HL-60 (cell line): ENCODE data around the gene SEZ6.

ENCODE experiments used
- DNase-seq, 2 experiments: peaks; one replicate each; pipeline ENCODE4 v3.0.0-alpha.2; 2010 to 2020; ENCODE audit warnings: low read depth in 1 of 2, low spot score in 1 of 2
- H3K27ac ChIP-seq: fragments of 250-450 bp; sonication (Bioruptor Pico); replicated peaks from 2 replicates; pipeline ENCODE4 v1.5.1; 2020; ENCODE audit warnings: mild to moderate bottlenecking, moderate library complexity
- H3K27me3 ChIP-seq: fragments of 250-450 bp; sonication (Bioruptor Pico); 2 replicates; pipeline ENCODE4 v1.5.1; 2021; ENCODE audit warnings: mild to moderate bottlenecking, moderate library complexity; ENCODE audit not compliant: insufficient read depth, poor library complexity, severe bottlenecking
- H3K4me3 ChIP-seq: replicated peaks from 2 replicates; pipeline ENCODE4 v1.5.1; 2011; ENCODE audit warnings: mild to moderate bottlenecking, control low read depth, low read length; ENCODE audit not compliant: insufficient read depth
- CTCF ChIP-seq: IDR thresholded peaks from one replicate; pipeline ENCODE4 v1.5.1; 2011; ENCODE audit warnings: low read length, control low read depth, inconsistent platforms; ENCODE audit not compliant: insufficient read depth
- GABPA ChIP-seq: IDR thresholded peaks from 2 replicates; pipeline ENCODE4 v1.6.1; 2012; ENCODE audit warnings: low read depth
- POLR2AphosphoS5 ChIP-seq: IDR thresholded peaks from 2 replicates; pipeline ENCODE4 v1.6.1; 2012; ENCODE audit warnings: low read depth
- SPI1 ChIP-seq: IDR thresholded peaks from 2 replicates; pipeline ENCODE4 v1.6.1; 2012; ENCODE audit warnings: low read depth, mild to moderate bottlenecking, borderline replicate concordance
- TF ChIP-seq, protein P1 (sequence below): IDR thresholded peaks from 2 replicates; pipeline ENCODE4 v1.6.1; 2012; ENCODE audit warnings: low read depth; ENCODE audit not compliant: insufficient replicate concordance

The SEZ6 gene

DNA sequence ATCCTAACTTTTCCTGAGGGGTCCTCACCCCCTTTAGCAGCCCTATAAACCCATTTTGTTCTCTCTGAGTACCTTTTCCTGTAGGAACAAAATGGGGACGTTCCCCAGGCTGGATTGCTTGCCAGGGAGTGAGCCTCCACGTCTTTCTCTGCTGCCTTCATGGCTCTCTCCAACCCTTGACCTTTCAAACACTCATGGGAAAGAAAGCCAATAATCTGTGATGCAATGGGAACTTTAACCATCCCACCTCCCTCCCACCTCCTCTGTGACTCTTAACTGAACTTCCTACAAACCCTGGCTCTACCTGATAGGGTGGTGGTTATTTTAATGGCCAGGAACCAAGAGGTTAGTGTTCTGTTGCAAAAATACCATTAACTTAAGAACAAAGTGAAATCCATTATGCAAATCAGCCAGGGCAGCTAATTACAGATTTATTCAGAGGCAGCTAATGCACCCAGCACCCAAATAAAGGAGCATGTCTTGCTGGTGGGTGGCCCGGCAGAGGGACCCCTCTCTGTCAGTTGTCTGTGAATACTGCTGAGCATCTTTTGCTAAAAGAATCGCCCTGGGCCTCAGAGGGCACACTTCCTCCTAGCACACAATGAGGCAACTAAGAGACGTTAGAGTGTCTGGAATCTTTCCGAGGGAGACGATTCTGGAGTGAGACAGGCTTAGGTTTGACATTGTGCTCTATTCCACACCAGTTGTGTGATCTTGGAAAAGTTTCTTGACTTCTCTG lies 40.1 kb upstream of the SEZ6 start:
- no peak for DNase-seq
- TF ChIP-seq SPI1 = 0 out of 2 replicates have a peak, but pooled peaks have one; percentile 3
- TF ChIP-seq, protein P1, sequence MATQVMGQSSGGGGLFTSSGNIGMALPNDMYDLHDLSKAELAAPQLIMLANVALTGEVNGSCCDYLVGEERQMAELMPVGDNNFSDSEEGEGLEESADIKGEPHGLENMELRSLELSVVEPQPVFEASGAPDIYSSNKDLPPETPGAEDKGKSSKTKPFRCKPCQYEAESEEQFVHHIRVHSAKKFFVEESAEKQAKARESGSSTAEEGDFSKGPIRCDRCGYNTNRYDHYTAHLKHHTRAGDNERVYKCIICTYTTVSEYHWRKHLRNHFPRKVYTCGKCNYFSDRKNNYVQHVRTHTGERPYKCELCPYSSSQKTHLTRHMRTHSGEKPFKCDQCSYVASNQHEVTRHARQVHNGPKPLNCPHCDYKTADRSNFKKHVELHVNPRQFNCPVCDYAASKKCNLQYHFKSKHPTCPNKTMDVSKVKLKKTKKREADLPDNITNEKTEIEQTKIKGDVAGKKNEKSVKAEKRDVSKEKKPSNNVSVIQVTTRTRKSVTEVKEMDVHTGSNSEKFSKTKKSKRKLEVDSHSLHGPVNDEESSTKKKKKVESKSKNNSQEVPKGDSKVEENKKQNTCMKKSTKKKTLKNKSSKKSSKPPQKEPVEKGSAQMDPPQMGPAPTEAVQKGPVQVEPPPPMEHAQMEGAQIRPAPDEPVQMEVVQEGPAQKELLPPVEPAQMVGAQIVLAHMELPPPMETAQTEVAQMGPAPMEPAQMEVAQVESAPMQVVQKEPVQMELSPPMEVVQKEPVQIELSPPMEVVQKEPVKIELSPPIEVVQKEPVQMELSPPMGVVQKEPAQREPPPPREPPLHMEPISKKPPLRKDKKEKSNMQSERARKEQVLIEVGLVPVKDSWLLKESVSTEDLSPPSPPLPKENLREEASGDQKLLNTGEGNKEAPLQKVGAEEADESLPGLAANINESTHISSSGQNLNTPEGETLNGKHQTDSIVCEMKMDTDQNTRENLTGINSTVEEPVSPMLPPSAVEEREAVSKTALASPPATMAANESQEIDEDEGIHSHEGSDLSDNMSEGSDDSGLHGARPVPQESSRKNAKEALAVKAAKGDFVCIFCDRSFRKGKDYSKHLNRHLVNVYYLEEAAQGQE = no peak
- H3K27me3 ChIP-seq = no peaks in the 10 kb centered on the region
- H3K27ac ChIP-seq = no peak overlapping the region
- H3K4me3 ChIP-seq = no peak overlapping the region

DNA sequence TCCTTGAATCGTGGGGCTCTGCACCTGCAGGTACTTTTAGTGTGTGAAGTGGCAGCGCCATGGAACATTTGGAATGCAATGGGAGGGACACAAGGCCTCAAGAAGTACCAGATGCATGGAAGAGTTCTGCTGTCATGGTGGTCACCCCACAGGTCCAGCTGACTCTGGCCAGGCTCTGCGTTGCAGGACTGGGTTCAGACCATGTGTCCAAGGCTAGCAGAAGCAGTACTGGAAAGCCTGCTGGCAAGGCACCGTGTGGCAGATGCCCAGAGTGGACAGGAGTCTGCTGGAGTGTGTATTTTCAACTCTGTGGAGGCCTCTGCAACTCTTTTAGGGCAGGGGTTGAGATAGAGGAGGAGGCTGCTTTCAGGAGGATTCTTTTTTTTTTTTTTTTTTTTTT lies 39.2 kb upstream of the SEZ6 start:
- no peak for DNase-seq
- TF ChIP-seq, protein P1 = no peak
- no peak for TF ChIP-seq CTCF
- no peak for TF ChIP-seq GABPA
- no peak for TF ChIP-seq POLR2AphosphoS5
- no peak for TF ChIP-seq SPI1
- H3K27me3 ChIP-seq = no peaks in the 10 kb centered on the region

DNA sequence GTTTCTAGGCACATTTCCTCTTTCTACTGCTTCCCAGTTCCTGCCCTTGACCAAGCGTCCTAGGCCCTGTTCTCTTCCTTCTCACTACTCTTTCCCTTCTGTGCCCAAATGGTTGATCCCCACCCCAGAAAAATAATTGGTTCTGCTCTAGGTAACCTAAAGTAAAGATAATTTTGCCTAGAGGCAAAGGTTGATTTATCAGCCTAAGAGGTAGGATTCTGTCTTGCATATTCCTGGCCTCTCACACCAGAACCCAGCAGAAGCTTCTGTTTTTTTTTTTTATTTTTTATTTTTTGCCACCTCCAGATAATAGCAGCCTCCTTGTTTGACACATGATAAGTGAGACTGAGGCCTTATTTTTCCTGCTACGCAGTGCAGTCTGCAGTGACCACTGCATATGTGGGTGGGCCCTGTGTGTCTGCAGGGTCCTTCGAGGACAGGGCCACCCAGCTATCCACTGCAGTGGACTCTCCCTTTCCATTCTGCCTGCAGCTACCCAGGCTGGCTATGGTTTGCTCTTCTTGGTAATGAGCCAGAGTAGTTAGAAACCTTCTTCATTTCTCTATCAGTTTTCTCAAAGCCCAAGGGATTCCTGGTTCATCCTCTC lies 37.8 kb upstream of the SEZ6 start:
- TF ChIP-seq POLR2AphosphoS5 (no peak), SPI1 (peak; percentile 79), CTCF (no peak), GABPA (no peak)
- H3K4me3 ChIP-seq = no peak overlapping the region
- H3K27ac ChIP-seq = no peak overlapping the region
- peak in 1 of 2 experiments; percentile 13 for DNase-seq
- no peaks in the 10 kb centered on the region for H3K27me3 ChIP-seq

More for the DNA sequence above, 39.2 kb upstream of the SEZ6 start:
- Histone ChIP-seq H3K27ac (no peak overlapping the region), H3K4me3 (no peak overlapping the region)

GRCh38 chr17:29042679-29043538 lies 37.1 kb upstream of the SEZ6 start, which contains the start of gene PIPOX:
PIPOX (plus strand) TSS chr17:29043141; CDS start chr17:29043226, 85 bp downstream.
- no peaks in the 10 kb centered on the region for H3K27me3 ChIP-seq
- TF ChIP-seq SPI1 (no peak), POLR2AphosphoS5 (no peak), GABPA (no peak), CTCF (no peak)
- TF ChIP-seq, protein P1 = no peak
- H3K27ac ChIP-seq = no peak within 1 kb of the TSS
- no peak within 1 kb of the TSS for H3K4me3 ChIP-seq
- DNase-seq = peak in 1 of 2 experiments; percentile 40
